GM06990 (cell line): ENCODE measurements around the gene ACKR3.

Experiments used
- DNase-seq: peaks from one replicate; pipeline ENCODE4 v3.0.0-alpha.2; 2011; ENCODE audit not compliant: insufficient read length; ENCODE audit errors: extremely low read depth
- H3K27me3 ChIP-seq: replicated peaks from 2 replicates; pipeline ENCODE4 v1.6.0; 2011; ENCODE audit warnings: low read length; ENCODE audit not compliant: control insufficient read depth, insufficient read depth
- H3K36me3 ChIP-seq: 2 replicates; pipeline ENCODE4 v1.5.1; 2011; ENCODE audit warnings: low read length; ENCODE audit not compliant: control insufficient read depth, insufficient read depth
- H3K4me3 ChIP-seq: replicated peaks from 2 replicates; pipeline ENCODE4 v1.5.1; 2011; ENCODE audit warnings: low read depth, mild to moderate bottlenecking, control low read depth, low read length
- CTCF ChIP-seq: IDR thresholded peaks from 2 replicates; pipeline ENCODE4 v1.5.1; 2011; ENCODE audit warnings: low read length, control low read depth, mild to moderate bottlenecking, inconsistent platforms; ENCODE audit not compliant: insufficient read depth, poor library complexity, severe bottlenecking

ACKR3 gene

GRCh38 chr2:236590846-236591245 is 21.2 kb downstream of the ACKR3 start:
- TF ChIP-seq CTCF: no peak

GRCh38 chr2:236592821-236593220 is 23.2 kb downstream of the ACKR3 start:
- no peak for TF ChIP-seq CTCF
- Histone ChIP-seq H3K27me3 (no peaks in the 10 kb centered on the region), H3K36me3 (no peaks in the 10 kb centered on the region), H3K4me3 (no peak overlapping the region)
- no peak for DNase-seq

More at GRCh38 chr2:236590846-236591245, 21.2 kb downstream of the ACKR3 start:
- DNase-seq: no peak
- Histone ChIP-seq H3K36me3 (no peaks in the 10 kb centered on the region), H3K4me3 (no peak overlapping the region), H3K27me3 (no peaks in the 10 kb centered on the region)

- TF ChIP-seq CTCF: no peak
- Histone ChIP-seq H3K27me3 (no peaks in the 10 kb centered on the region), H3K4me3 (no peak overlapping the region), H3K36me3 (no peaks in the 10 kb centered on the region)
- no peak for DNase-seq
Observed at GRCh38 chr2:236593531-236593930, 23.9 kb downstream of the ACKR3 start.

- H3K27me3 ChIP-seq: no peaks in the 10 kb centered on the region
- no peak for DNase-seq
- no peak overlapping the region for H3K4me3 ChIP-seq
- TF ChIP-seq CTCF: no peak
- H3K36me3 ChIP-seq: no peaks in the 10 kb centered on the region
Observed at GRCh38 chr2:236593956-236594355, 24.3 kb downstream of the ACKR3 start.

- no peak for TF ChIP-seq CTCF
- Histone ChIP-seq H3K27me3 (no peaks in the 10 kb centered on the region), H3K4me3 (no peak overlapping the region), H3K36me3 (no peaks in the 10 kb centered on the region)
- no peak for DNase-seq
Observed at GRCh38 chr2:236597629-236598028, 28.0 kb downstream of the ACKR3 start.

GRCh38 chr2:236599059-236599458 is 29.4 kb downstream of the ACKR3 start:
- no peak overlapping the region for H3K4me3 ChIP-seq
- TF ChIP-seq CTCF: no peak
- no peak for DNase-seq

More at GRCh38 chr2:236599059-236599458, 29.4 kb downstream of the ACKR3 start:
- no peaks in the 10 kb centered on the region for H3K27me3 ChIP-seq
- no peaks in the 10 kb centered on the region for H3K36me3 ChIP-seq
